ENCODE results near the gene LRRC4B.

GRCh38 chr19:50546527-50547221, 21.6 kb downstream of the LRRC4B start:
- TF ChIP-seq REST (tag by site-specific recombination; IDR thresholded peaks at IDR 0.05) (no peak), YY1 (tag by site-specific recombination; IDR thresholded peaks at IDR 0.05) (no peak), CTCF (tag by site-specific recombination; IDR thresholded peaks at IDR 0.05) (no peak), ZSCAN18 (tag by site-specific recombination; IDR thresholded peaks at IDR 0.05) (no peak), ATF2 (tag by site-specific recombination; IDR thresholded peaks at IDR 0.05; ENCODE audit: low read depth) (no peak), ZNF146 (tag by site-specific recombination; IDR thresholded peaks at IDR 0.05) (no peak), ZNF670 (tag by site-specific recombination; IDR thresholded peaks at IDR 0.05; ENCODE audit: low read depth) (no peak), ZNF423 (tag by site-specific recombination; IDR thresholded peaks at IDR 0.05) (no peak), ZNF549 (tag by site-specific recombination; IDR thresholded peaks at IDR 0.05) (no peak), ZNF274 (IDR thresholded peaks at IDR 0.05; ENCODE audit: low read length) (no peak), ZNF274 (tag by site-specific recombination; IDR thresholded peaks at IDR 0.05; ENCODE audit: borderline replicate concordance) (no peak), ZNF292 (tag by site-specific recombination; IDR thresholded peaks at IDR 0.05; ENCODE audit: borderline replicate concordance, low read depth) (no peak), ZNF558 (tag by site-specific recombination; IDR thresholded peaks at IDR 0.05) (no peak), PRDM1 (tag by site-specific recombination; IDR thresholded peaks at IDR 0.05) (no peak), RBAK (tag by site-specific recombination; IDR thresholded peaks at IDR 0.05) (no peak)
